ENCODE results near the gene LIFR. TPM values are rescaled to one million over a fixed set of nuclear protein-coding genes. Genes with fewer than 3 reads are reported as not detected.
"Not testable (repeated sequence)": the region's sequence is repeated elsewhere in the genome, so short reads cannot be mapped to it uniquely, and the experiment has no call there.

LIFR gene
- total RNA-seq, 4 donors from 2014 or later, result 3.1 to 72.9 (median 16.9) TPM

GRCh38 chr5:38575476-38575875 lies 19.0 kb upstream of the LIFR start:
- TF ChIP-seq, protein P1, sequence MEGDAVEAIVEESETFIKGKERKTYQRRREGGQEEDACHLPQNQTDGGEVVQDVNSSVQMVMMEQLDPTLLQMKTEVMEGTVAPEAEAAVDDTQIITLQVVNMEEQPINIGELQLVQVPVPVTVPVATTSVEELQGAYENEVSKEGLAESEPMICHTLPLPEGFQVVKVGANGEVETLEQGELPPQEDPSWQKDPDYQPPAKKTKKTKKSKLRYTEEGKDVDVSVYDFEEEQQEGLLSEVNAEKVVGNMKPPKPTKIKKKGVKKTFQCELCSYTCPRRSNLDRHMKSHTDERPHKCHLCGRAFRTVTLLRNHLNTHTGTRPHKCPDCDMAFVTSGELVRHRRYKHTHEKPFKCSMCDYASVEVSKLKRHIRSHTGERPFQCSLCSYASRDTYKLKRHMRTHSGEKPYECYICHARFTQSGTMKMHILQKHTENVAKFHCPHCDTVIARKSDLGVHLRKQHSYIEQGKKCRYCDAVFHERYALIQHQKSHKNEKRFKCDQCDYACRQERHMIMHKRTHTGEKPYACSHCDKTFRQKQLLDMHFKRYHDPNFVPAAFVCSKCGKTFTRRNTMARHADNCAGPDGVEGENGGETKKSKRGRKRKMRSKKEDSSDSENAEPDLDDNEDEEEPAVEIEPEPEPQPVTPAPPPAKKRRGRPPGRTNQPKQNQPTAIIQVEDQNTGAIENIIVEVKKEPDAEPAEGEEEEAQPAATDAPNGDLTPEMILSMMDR (IDR thresholded peaks at IDR 0.05), result no peak
- TF ChIP-seq POLR2A (IDR thresholded peaks at IDR 0.05), result no peak
- peaks cover 0 to 5% (median 0%) of the 10 kb centered on the region in 4 donors for H3K27me3 ChIP-seq
- no peak overlapping the region for H3K4me3 ChIP-seq
- intact Hi-C loops (cut with DNase I), result no loop called here
- H3K9me3 ChIP-seq, result no peaks in the 10 kb centered on the region
- no peak overlapping the region for H3K27ac ChIP-seq
- DNase-seq, result no peak
- H3K4me1 ChIP-seq, result peaks cover 0 to 8% (median 0%) of the 10 kb centered on the region in 3 donors
- WGBS, 2 donors, result 91 to 97% methylated on average over 3 to 4 of the region's 4 CpGs
- H3K36me3 ChIP-seq, result no peaks in the 10 kb centered on the region

DNA sequence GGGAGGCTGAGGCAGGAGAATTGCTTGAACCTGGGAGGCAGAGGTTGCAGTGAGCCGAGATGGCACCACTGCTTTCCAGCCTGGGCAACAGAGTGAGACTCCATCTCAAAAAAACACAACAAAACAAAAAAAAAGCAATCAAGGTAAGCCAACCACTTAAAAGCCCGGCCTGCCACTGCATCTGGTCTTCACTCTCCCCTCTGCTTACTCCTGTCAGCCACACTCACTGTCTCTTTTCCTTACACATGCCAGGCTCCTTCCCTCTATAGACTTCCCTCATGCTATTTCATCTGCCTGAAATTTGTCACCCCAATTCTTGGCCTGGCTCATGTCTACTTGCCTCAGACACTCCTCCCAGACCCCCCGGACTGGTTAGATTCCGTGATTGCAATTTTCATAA lies 17.6 kb upstream of the LIFR start:
- Histone ChIP-seq H3K4me3 (no peak overlapping the region), H3K9me3 (no peaks in the 10 kb centered on the region), H3K36me3 (no peaks in the 10 kb centered on the region), H3K4me1 (peaks cover 0 to 8% (median 0%) of the 10 kb centered on the region in 3 donors), H3K27me3 (no peaks in the 10 kb centered on the region), H3K27ac (no peak overlapping the region)
- WGBS, 2 donors, result 85 to 87% methylated on average over 4 of the region's 4 CpGs
- DNase-seq, result no peak
- intact Hi-C loops (cut with DNase I), result no loop called here
- TF ChIP-seq, protein P1 (IDR thresholded peaks at IDR 0.05), result no peak
- no peak for TF ChIP-seq POLR2A (IDR thresholded peaks at IDR 0.05)

GRCh38 chr5:38573521-38573920 lies 17.1 kb upstream of the LIFR start:
- no peak for DNase-seq
- Histone ChIP-seq H3K27ac (no peak overlapping the region), H3K27me3 (no peaks in the 10 kb centered on the region), H3K36me3 (no peaks in the 10 kb centered on the region), H3K4me1 (peaks cover 0 to 8% (median 0%) of the 10 kb centered on the region in 3 donors), H3K9me3 (no peaks in the 10 kb centered on the region), H3K4me3 (no peak overlapping the region)
- intact Hi-C loops (cut with DNase I), result no loop called here
- TF ChIP-seq POLR2A (IDR thresholded peaks at IDR 0.05), result no peak
- 87 to 93% methylated on average over 3 of the region's 3 CpGs for WGBS, 2 donors

DNA sequence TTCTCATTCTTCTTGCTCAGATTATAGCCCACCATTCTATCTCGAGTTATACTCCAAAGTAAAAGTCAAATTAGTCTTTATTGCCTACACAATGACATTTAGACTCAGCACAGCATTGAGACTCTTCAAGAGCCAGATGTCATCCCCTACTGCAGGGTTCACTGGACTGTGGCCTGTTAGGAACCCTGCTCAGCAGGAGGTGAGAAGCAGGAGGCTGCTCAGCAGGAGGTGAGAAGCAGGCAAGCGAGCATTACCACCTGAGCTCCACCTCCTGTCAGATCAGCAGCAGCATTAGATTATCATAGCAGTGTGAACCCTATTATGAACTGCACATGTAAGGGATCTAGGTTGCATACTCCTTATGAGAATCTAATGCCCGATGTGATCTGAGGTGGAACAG lies 12.7 kb upstream of the LIFR start:
- DNase-seq, result no peak
- Histone ChIP-seq H3K27ac (no peak overlapping the region), H3K27me3 (no peaks in the 10 kb centered on the region), H3K4me1 (no peaks in the 10 kb centered on the region), H3K9me3 (no peaks in the 10 kb centered on the region), H3K36me3 (no peaks in the 10 kb centered on the region), H3K4me3 (no peak overlapping the region)
- intact Hi-C loops (cut with DNase I), result no loop called here
- 64 to 72% methylated on average over 2 of the region's 3 CpGs for WGBS, 2 donors
- TF ChIP-seq, protein P1 (IDR thresholded peaks at IDR 0.05), result no peak
- no peak for TF ChIP-seq POLR2A (IDR thresholded peaks at IDR 0.05)

DNA sequence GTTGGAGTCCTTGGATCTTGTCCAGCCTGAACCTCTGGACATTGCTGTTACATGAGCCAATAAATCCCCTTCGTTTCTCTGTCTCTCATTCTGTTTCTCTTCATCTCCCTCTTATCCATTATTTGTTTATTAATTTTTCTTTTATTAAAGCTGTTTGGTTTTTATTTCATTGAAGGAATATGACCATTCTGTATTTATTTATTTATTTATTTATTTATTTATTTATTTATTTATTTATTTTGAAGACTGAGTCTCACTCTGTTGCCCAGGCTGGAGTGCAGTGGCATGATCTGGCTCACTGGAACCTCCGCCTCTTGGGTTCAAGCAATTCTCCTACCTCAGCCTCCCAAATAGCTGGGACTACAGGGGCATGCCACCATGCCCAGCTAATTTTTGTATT lies 10.9 kb upstream of the LIFR start:
- H3K27me3 ChIP-seq; DNase-seq; intact Hi-C loops (cut with DNase I); H3K4me3 ChIP-seq; H3K36me3 ChIP-seq; H3K9me3 ChIP-seq; H3K27ac ChIP-seq; H3K4me1 ChIP-seq: not testable (repeated sequence)
- 84 to 93% methylated on average over 2 of the region's 2 CpGs for WGBS, 2 donors

GRCh38 chr5:38563624-38564023 lies 7.2 kb upstream of the LIFR start:
- Histone ChIP-seq H3K9me3 (no peaks in the 10 kb centered on the region), H3K4me1 (peaks cover 0 to 14% (median 0%) of the 10 kb centered on the region in 3 donors), H3K36me3 (no peaks in the 10 kb centered on the region), H3K27ac (no peak overlapping the region), H3K27me3 (no peaks in the 10 kb centered on the region), H3K4me3 (no peak overlapping the region)
- WGBS, 2 donors, result 83 to 85% methylated on average over 5 of the region's 5 CpGs
- no peak for DNase-seq
- intact Hi-C loops (cut with DNase I), result no loop called here
- TF ChIP-seq, protein P1 (IDR thresholded peaks at IDR 0.05), result no peak
- no peak for TF ChIP-seq POLR2A (IDR thresholded peaks at IDR 0.05)
